Measurements from ENCODE around the gene HACL1.
"Not testable (repeated sequence)": the region's sequence is repeated elsewhere in the genome, so short reads cannot be mapped to it uniquely, and the experiment has no call there.

HACL1 gene

DNA sequence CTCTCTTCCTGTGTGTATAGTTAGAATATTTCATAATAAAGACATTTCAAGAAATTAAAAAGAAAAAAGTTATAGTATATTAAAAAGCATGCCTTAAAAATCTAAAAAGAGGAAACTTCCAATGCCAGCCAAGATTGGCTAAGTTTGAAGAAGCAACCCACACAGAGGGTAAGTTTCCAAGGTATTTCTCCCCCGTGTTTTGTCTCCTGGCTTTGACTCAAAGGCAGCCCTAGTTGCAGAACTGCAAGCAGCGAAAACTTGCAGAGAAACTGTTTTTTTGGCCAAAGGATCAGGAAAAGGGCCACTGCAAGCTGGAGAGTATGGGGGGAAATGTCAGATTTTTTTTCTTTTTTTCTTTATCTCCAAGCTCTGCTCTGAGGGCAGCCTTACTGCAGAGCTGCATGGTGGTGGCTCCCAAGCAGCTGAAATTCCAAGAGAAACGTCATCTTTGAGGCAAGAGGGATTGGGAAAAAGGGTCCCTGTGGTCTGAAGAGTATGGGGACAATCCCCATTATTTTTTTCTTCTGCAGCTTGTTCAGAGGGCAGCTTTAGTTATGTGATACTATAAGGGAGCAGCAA lies 23.0 kb downstream of the HACL1 start:
- no peak for DNase-seq

DNA sequence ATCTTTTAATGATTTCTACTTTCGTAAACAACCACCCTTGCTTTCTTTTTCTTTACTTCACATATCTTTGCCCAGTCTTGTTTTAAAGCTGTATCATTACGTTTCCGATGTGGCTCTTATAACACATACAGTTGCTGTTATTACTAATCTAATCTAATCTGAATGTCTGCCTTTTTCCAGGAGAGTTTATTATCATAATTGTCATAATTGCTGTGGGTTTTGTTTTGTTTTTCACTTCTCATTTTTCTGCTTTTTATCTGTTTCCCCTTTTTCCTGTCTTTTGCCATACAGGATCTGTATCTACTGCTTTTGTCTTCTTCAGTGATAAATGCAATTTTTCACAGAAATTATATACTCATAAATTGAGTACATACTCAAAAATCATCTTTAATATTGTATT lies 24.9 kb downstream of the HACL1 start:
- no peak for DNase-seq

DNA sequence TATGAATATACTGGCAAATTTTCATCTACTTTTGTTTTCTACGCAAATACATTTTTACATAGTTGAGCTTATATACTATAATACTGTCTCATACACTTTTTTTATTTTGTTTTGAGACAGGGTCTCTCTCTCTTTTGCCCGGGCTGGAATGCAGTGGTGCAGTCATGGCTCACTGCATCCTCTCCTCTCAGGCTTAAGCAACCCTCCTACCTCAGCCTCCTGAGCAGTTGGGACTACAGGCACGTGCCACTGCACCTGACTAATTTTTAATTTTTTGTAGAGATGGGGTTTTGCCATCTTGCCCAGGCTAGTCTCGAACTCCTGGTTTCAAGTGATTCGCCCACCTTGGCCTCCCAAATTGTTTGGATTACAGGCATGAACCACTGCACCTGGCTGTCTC lies 25.9 kb downstream of the HACL1 start:
- DNase-seq = no peak

- DNase-seq = no peak
These were observed 29.2 kb downstream of the HACL1 start for GRCh38 chr3:15572138-15572537.

DNA sequence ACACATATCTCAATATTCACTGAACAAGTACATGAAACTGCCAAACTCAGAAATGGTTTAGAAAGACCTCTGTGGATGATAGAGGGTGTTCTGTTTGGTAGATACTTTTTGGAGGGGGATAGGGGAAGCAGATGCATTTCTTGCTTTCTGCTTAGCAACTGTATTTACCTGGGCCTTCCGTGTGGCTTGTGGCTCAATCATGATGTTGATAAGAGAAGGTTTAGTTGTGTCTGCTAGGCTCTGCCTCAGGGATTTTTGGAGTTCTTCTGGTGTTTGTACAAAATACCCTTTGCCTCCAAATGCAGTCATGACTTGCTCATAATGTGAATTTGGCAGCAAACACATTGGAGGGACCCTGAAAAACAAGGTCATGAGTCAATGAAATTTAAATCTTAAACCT lies 38.2 kb downstream of the HACL1 start:
- no peak for DNase-seq

DNA sequence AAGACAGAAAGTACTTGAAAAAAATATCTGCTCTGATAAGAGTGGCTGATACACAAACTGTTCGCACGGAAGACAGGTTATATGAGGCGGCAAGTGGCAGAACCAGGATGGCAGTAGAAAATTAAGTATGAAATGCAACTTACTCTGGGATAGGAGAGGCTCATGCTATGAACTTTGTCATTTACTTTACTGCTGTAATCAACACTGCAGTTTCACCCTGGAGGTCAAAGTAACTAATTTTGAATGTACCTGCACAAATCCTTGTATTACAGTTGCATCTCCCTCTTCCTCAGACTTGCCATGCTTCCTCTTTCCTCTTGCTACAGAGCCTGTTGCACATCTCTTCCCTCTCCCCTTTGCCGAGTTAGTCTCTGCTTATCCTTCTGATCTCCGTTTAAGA lies 38.8 kb downstream of the HACL1 start:
- DNase-seq = no peak

DNA sequence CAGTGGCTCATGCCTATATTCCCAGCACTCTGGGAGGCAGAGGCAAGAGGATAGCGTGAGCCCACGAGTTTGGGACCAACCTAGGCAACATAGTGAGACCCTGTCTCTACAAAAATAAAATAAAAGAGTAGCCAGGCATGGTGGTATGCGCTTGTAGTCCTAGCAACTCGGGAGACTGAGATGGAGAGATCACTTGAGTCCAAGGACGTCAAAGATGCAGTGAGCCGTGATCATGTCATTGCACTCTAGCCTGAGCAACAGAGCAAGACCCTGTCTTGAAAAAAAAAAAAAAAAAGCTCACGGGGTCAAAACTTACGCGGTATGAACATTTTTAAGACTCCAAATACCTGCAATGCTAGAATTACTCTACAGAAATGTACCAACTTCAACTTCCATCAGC lies 42.8 kb downstream of the HACL1 start:
- no peak for DNase-seq

DNA sequence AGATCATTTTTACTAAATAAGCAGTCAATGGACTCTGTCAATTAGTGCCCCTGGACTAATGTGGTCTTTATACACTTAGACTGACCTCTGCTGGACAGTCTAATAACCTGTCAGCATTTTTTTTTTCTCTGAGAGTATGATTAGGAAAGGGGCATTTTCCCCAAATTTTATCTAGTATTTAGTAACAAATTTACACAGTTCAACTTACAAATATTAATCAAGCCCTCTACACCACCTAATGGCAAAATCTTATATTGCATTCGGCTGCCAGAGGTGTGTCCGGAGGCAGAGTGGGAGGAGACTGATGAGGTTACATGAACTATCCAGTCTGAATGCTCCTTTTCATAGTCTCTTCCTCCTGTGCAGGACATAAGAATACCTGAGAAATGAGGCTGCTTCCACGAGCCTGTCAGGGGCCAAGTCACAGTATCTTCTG lies 43.8 kb downstream of the HACL1 start:
- peak; percentile 89 for DNase-seq

DNA sequence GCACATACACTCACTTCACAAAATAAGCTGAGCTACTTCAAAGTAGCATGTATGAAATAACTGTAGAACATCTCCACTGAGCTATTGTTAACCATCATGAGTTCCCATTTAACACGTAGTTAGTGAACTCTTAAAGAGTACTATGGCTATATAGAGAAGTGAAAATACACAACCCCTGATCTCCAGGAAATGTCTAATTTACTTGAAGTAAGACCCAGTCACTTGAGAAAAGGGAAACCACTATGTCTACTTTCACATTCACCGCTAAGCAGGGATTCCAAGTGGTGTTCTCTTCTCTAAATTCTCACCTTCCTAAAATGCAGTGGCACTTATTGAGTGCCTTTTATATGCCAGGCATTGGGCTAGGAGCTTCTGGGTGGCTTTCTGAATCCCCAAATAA lies 44.9 kb downstream of the HACL1 start:
- DNase-seq = peak; percentile 43

GRCh38 chr3:15553749-15554148 lies 47.6 kb downstream of the HACL1 start:
- no peak for DNase-seq

- no peak for DNase-seq
These were observed 49.5 kb downstream of the HACL1 start for GRCh38 chr3:15551902-15552301.

- no peak for DNase-seq
These were observed 51.5 kb downstream of the HACL1 start for GRCh38 chr3:15549846-15550245.

DNA sequence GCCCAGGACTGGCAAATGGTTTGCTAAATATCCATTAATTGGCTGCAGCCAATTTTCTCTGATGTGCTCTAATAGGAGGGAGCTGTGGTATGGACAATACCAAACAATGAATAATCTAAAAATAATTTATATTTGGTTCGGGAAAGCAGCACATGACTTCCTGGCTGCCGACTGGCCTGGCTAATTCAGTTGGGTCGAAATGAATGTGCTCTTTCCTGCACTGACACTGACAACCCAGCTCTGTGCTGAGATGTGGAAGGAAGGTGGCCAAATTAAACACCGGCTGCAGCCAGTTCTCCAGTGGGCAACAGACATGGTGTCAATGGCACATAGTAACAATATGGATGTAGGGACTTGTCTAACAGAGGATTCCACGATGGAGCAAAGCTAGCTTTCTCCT lies 58.8 kb downstream of the HACL1 start:
- DNase-seq = no peak

DNA sequence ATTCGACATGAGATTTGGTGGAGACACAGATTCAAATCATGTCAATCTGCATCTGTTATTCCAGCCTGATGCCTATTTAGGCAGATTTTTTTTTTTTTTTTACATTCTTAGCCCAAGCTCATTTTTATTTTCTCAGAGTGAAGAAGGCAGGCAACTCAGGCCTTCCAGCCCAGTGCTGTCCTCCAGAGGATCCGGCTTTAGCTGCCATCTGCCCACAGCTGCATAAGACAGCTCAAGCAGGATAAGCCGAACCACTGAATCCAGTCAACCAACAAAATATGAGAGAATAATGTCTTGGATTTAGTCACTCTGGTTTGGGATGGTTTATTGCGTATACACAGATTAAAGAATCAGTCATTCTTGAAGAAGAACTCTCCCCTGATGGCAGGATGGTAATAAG lies 60.0 kb downstream of the HACL1 start:
- no peak for DNase-seq

DNA sequence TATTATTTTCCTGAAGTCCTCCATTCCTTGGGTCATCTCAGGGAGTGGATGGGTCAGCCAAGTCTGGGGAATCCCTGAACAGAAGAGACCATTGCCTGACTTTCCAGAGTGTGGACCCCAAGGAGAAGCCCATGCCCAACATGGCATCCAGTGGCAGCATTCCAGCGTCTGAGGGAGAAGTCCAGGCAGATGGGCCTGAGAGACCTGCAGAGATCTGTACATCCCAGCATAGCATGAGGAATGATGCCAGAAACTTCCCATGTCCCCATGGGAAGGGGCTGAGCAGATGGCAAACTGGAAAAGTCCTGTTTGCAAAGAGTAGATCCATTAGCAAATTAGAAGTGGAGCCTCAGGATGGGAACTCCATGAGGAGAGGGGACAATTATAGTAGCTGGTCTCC lies 62.3 kb downstream of the HACL1 start:
- DNase-seq = no peak

DNA sequence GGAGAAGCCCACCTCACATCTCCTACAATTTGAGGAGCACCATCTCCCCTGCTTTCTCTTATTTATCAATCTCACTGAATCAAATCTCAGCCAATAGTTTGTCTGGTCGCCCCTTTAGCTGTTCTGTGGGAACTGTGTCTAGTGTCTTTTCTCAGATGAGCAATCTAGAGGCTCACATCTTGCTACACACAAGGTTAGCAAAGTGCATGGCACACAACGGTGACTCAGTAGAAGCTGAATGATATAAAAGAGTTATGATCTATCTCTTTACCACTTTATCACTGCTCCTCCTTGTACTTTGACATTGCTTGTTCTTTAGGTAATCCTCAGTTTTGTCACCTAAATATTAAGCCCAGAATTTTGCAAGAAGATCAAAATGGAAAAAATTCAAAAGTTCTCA lies 63.0 kb downstream of the HACL1 start:
- no peak for DNase-seq

- peak; percentile 23 for DNase-seq
These were observed 64.5 kb downstream of the HACL1 start for GRCh38 chr3:15536856-15537255.

- peak; percentile 20 for DNase-seq
These were observed 65.6 kb downstream of the HACL1 start for GRCh38 chr3:15535732-15536131.

GRCh38 chr3:15532614-15533013 lies 68.8 kb downstream of the HACL1 start:
- not testable (repeated sequence) for DNase-seq

DNA sequence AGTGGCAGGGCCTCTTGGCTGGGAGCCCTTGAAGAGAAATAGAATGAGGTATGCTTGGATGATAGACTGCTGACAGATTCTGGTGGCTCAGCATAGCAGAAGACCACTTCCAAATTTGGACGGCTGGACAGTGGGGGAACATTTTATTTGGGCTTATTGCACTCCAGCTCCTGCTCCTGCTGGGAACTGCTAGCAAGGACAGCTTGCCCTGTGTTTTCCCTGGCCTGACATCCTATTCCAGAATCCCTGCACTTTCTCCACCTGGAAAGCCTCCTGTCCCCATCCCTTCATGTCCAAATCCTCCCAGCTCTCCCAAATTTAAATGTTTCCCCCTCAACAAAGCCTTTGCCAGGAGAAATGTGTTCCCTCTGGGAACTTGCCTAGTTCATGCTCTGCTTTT lies 70.0 kb downstream of the HACL1 start:
- DNase-seq = no peak

- DNase-seq = peak; percentile 28
These were observed 72.4 kb downstream of the HACL1 start for GRCh38 chr3:15528854-15529537.

- no peak for DNase-seq
These were observed 74.3 kb downstream of the HACL1 start for GRCh38 chr3:15527031-15527459.

- no peak for DNase-seq
These were observed 75.6 kb downstream of the HACL1 start for GRCh38 chr3:15525790-15526189.

DNA sequence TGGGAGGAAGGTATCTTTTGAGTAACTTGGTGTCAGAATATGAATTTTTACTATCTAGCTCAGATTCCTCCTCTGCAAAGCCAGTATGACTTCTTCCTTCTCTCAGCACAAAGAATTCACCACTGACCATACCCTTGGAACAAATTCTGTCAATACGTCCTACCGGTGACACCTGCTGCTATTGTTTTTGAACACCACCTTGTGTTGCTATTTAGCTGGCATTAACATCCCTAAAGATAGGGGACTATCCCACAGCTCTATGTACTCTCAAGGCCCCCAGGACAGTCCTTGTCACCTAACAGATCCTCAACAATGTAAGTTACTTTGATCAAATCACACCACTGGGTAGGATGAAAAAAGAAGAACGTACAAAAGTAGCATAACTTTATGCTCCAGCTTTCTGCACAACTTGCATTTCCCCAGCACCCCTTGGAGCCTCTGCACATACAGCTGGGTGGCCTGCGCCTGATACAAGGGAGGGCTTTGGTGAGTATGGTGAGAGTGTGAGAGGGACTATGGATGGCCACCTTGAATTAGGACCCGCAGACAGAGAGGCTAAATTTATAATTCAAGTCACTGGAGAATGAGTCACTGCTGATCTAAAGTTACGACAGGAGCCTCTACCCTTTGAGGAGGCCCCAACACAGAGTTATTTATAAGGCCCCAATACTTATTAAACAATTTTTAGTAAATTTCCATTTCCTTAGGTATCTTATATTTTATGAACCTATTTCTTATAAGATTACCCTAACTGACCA lies 77.5 kb downstream of the HACL1 start:
- DNase-seq = no peak

All from CD4-positive, alpha-beta T cell treated with Interleukin-17A for 1 hour (primary cell).